ENCODE results near the gene SGK1.
"Not testable (repeated sequence)": the region's sequence is repeated elsewhere in the genome, so short reads cannot be mapped to it uniquely, and the experiment has no call there.

Gene SGK1

GRCh38 chr6:134309227-134309626 lies 8.7 kb downstream of the SGK1 start:
- no peaks in the 10 kb centered on the region for H3K9me3 ChIP-seq (ENCODE audit: low read length)
- H3K4me3 ChIP-seq (ENCODE audit: low read length), result no peak overlapping the region
- no peak overlapping the region for H2AFZ ChIP-seq (ENCODE audit: low read depth, low read length)
- no peaks in the 10 kb centered on the region for H3K4me1 ChIP-seq (ENCODE audit: insufficient read depth, low read length)
- H3K27me3 ChIP-seq (ENCODE audit: insufficient read depth, low read length), result no peaks in the 10 kb centered on the region
- no peaks in the 10 kb centered on the region for H3K36me3 ChIP-seq (ENCODE audit: insufficient read depth, low read length)

DNA sequence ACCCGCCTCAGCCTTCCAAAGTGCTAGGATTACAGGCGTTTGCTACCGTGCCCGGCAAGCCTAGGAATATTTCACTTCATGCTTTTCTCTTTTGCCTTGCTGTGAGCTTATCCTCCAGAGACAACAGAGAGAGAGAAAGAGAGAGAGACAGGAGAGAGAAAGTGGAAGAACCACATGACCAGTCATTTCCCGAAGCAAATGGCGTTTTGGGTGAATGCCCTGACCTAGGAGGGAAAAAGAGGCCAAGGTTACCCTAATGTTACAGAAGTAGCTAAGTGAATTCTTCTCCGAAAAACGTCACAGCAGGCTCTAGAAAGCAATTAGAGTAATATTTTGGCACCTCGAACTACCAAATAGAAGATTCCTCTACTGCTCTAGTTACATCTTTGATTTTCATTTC lies 9.1 kb downstream of the SGK1 start:
- H3K4me1 ChIP-seq (ENCODE audit: insufficient read depth, low read length), result no peaks in the 10 kb centered on the region
- no peak overlapping the region for H2AFZ ChIP-seq (ENCODE audit: low read depth, low read length)
- no peak overlapping the region for H3K4me3 ChIP-seq (ENCODE audit: low read length)
- H3K27me3 ChIP-seq (ENCODE audit: insufficient read depth, low read length), result no peaks in the 10 kb centered on the region
- no peaks in the 10 kb centered on the region for H3K36me3 ChIP-seq (ENCODE audit: insufficient read depth, low read length)
- no peaks in the 10 kb centered on the region for H3K9me3 ChIP-seq (ENCODE audit: low read length)

- Histone ChIP-seq H3K27me3 (ENCODE audit: insufficient read depth, low read length) (no peaks in the 10 kb centered on the region), H2AFZ (ENCODE audit: low read depth, low read length) (no peak overlapping the region), H3K36me3 (ENCODE audit: insufficient read depth, low read length) (no peaks in the 10 kb centered on the region), H3K9me3 (ENCODE audit: low read length) (no peaks in the 10 kb centered on the region), H3K4me3 (ENCODE audit: low read length) (no peak overlapping the region), H3K4me1 (ENCODE audit: insufficient read depth, low read length) (no peaks in the 10 kb centered on the region)
Observed at GRCh38 chr6:134307870-134308269, 10.0 kb downstream of the SGK1 start.

DNA sequence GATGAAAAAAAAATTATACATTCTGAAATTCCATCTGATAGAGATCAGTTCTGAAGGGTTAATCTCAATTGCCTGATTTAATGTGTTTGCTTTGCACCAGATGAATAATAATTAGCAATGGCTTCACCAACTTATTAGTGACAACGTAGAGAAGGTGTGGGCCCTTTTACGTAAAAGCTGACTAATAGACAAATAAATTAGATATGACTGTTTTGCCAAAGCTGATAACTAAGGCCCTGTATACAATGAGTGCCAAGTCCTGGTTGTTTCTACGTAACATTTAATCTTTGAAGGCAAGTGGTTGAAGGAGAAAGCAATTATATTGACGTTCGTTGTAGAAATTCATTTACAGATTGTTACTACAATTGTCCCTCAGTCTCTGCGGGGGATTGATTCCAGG lies 10.8 kb downstream of the SGK1 start:
- H3K4me1 ChIP-seq (ENCODE audit: insufficient read depth, low read length), result no peaks in the 10 kb centered on the region
- H2AFZ ChIP-seq (ENCODE audit: low read depth, low read length), result no peak overlapping the region
- no peaks in the 10 kb centered on the region for H3K9me3 ChIP-seq (ENCODE audit: low read length)
- H3K4me3 ChIP-seq (ENCODE audit: low read length), result no peak overlapping the region
- H3K36me3 ChIP-seq (ENCODE audit: insufficient read depth, low read length), result no peaks in the 10 kb centered on the region
- H3K27me3 ChIP-seq (ENCODE audit: insufficient read depth, low read length), result no peaks in the 10 kb centered on the region

DNA sequence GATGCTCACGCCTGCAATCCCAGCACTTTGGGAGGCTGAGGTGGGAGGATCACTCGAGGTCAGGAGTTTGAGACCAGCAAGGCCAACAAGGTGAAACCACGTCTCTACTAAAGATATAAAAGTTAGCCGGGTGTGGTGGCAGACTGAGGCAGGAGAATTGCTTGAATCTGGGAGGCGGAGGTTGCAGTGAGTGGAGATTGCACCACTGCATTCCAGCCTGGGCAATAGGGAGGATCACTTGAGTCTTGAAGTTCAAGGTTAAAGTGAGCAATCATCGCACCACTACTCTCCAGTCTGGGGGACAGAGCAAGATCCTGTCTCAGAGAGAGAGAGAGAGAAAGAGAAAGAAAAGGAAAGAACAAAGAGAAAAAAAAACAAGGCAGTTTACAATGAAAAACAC lies 13.5 kb downstream of the SGK1 start:
- not testable (repeated sequence) for H3K4me1 ChIP-seq (ENCODE audit: insufficient read depth, low read length)

DNA sequence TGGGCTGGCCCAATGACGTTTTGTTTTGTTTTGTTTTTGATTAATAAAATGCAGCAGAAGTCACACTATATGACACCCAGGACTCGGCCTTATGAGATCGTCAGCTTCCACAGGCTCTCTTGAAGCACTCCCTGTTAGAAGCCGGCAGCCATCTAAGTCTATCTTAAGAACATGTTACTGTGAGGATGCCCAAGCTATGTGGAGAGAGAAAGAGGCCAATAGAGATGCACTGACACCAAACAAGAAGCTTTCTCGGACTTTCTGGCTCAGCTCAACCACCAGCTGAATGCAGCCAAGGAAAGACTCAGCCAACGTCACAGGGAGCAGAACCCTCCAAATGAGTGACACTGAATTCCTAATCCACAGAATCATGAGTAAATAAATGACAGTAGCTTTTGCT lies 14.0 kb downstream of the SGK1 start:
- Histone ChIP-seq H3K4me1 (ENCODE audit: insufficient read depth, low read length) (no peaks in the 10 kb centered on the region), H3K36me3 (ENCODE audit: insufficient read depth, low read length) (no peaks in the 10 kb centered on the region), H2AFZ (ENCODE audit: low read depth, low read length) (no peak overlapping the region), H3K4me3 (ENCODE audit: low read length) (no peak overlapping the region), H3K9me3 (ENCODE audit: low read length) (no peaks in the 10 kb centered on the region), H3K27me3 (ENCODE audit: insufficient read depth, low read length) (no peaks in the 10 kb centered on the region)

More for the DNA sequence above, 13.5 kb downstream of the SGK1 start:
- not testable (repeated sequence) for H2AFZ ChIP-seq (ENCODE audit: low read depth, low read length); H3K4me3 ChIP-seq (ENCODE audit: low read length); H3K9me3 ChIP-seq (ENCODE audit: low read length); H3K27me3 ChIP-seq (ENCODE audit: insufficient read depth, low read length); H3K36me3 ChIP-seq (ENCODE audit: insufficient read depth, low read length)

DNA sequence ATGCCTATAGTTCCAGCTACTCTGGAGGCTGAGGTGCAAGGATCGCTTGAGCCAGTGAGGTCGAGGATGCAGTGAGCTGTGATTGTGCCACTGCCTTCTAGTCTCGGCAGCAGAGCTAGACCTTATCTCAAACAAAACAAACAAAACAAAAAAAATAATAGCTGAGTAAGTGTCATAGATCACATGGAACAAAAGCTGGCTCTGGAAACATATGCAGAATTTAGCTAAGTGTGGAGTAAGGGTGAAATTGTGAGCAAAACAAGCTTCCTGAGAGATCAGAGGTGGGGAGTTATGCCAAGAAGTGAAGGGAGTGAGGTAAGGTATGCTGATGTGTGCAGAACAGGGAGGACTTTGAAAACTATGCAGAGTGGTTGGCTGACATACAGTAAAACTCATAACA lies 18.7 kb downstream of the SGK1 start:
- no peak overlapping the region for H2AFZ ChIP-seq (ENCODE audit: low read depth, low read length)
- no peak overlapping the region for H3K4me3 ChIP-seq (ENCODE audit: low read length)
- H3K4me1 ChIP-seq (ENCODE audit: insufficient read depth, low read length), result no peaks in the 10 kb centered on the region
- no peaks in the 10 kb centered on the region for H3K27me3 ChIP-seq (ENCODE audit: insufficient read depth, low read length)
- H3K9me3 ChIP-seq (ENCODE audit: low read length), result no peaks in the 10 kb centered on the region
- H3K36me3 ChIP-seq (ENCODE audit: insufficient read depth, low read length), result no peaks in the 10 kb centered on the region

DNA sequence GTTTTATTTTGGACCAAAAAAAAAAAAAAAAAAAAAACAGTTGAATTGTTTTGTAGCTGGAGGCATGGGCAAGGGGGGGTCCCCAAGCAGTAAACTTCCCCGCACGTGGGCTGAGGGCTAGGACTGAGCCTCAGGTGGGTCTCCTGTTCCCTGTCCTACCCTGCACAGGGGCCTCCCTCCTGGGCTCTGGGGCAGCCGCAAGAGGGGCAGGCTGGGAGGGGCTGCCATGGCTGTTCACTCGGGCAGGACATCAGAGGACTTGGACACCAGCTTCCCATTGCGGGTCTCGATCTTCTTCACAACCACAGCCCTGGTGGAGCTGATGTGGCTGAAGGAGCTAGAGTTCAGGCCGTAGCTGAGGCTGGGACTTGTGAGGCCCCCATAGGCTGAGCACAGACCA lies 21.1 kb downstream of the SGK1 start:
- Histone ChIP-seq H3K9me3 (ENCODE audit: low read length) (no peaks in the 10 kb centered on the region), H3K4me1 (ENCODE audit: insufficient read depth, low read length) (no peaks in the 10 kb centered on the region), H3K27me3 (ENCODE audit: insufficient read depth, low read length) (no peaks in the 10 kb centered on the region), H2AFZ (ENCODE audit: low read depth, low read length) (no peak overlapping the region), H3K4me3 (ENCODE audit: low read length) (no peak overlapping the region), H3K36me3 (ENCODE audit: insufficient read depth, low read length) (no peaks in the 10 kb centered on the region)

- Histone ChIP-seq H3K9me3 (ENCODE audit: low read length) (no peaks in the 10 kb centered on the region), H3K36me3 (ENCODE audit: insufficient read depth, low read length) (no peaks in the 10 kb centered on the region), H3K27me3 (ENCODE audit: insufficient read depth, low read length) (no peaks in the 10 kb centered on the region)
Observed at GRCh38 chr6:134295953-134296553, 21.9 kb downstream of the SGK1 start.

DNA sequence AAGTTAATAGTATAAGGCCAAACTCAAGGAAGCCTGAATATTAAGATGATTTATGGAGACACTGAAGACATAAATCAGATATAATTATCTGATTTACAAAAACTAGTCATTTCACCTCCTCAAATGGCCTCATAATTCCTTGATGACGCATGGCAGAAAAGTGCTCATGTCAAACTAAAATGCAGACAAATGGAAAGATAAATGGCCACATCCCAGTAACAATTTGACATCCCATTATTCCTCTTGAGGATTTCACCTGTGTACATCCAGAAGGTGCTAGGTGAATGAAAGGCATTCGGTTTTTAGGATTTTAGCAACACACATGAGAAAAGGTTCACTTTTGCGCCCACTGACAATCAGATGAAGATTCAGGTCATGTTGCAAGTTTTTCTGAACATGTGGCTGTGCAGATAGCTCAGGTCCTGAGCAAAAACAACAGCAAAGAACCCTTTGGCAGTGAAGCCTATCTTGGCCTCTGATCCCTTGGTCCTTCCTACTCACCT lies 24.2 kb downstream of the SGK1 start:
- H3K4me1 ChIP-seq (ENCODE audit: insufficient read depth, low read length), result no peaks in the 10 kb centered on the region
- H3K27me3 ChIP-seq (ENCODE audit: insufficient read depth, low read length), result no peaks in the 10 kb centered on the region
- no peaks in the 10 kb centered on the region for H3K9me3 ChIP-seq (ENCODE audit: low read length)
- H2AFZ ChIP-seq (ENCODE audit: low read depth, low read length), result no peak overlapping the region
- H3K4me3 ChIP-seq (ENCODE audit: low read length), result no peak overlapping the region
- H3K36me3 ChIP-seq (ENCODE audit: insufficient read depth, low read length), result no peaks in the 10 kb centered on the region

More at GRCh38 chr6:134295953-134296553, 21.9 kb downstream of the SGK1 start:
- Histone ChIP-seq H3K4me3 (ENCODE audit: low read length) (no peak overlapping the region), H2AFZ (ENCODE audit: low read depth, low read length) (no peak overlapping the region), H3K4me1 (ENCODE audit: insufficient read depth, low read length) (no peaks in the 10 kb centered on the region)

DNA sequence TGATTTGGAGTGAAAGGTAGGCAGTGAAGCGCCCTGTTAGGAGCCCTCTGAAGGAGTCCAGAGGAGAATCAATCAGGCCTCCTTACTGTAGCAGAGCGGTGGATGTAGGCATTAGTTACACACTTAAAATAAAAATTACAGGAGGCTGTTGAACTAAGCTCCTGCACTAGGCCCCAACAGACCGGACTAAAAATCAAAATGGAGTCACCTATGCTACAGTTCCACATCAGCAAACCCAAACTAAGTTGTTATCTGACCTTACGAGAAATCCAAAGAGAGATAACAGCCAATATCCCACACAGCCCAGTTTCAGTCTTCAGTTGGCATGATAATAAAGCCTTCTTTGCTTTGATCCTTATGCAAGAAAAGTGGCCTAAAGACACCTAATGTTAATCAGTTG lies 26.8 kb downstream of the SGK1 start:
- H3K4me1 ChIP-seq (ENCODE audit: insufficient read depth, low read length), result no peaks in the 10 kb centered on the region
- H2AFZ ChIP-seq (ENCODE audit: low read depth, low read length), result no peak overlapping the region
- H3K4me3 ChIP-seq (ENCODE audit: low read length), result no peak overlapping the region
- H3K9me3 ChIP-seq (ENCODE audit: low read length), result no peaks in the 10 kb centered on the region
- H3K36me3 ChIP-seq (ENCODE audit: insufficient read depth, low read length), result no peaks in the 10 kb centered on the region
- no peaks in the 10 kb centered on the region for H3K27me3 ChIP-seq (ENCODE audit: insufficient read depth, low read length)

- Histone ChIP-seq H3K9me3 (ENCODE audit: low read length) (no peaks in the 10 kb centered on the region), H3K27me3 (ENCODE audit: insufficient read depth, low read length) (no peaks in the 10 kb centered on the region), H3K4me3 (ENCODE audit: low read length) (no peak overlapping the region), H3K36me3 (ENCODE audit: insufficient read depth, low read length) (no peaks in the 10 kb centered on the region), H3K4me1 (ENCODE audit: insufficient read depth, low read length) (no peaks in the 10 kb centered on the region), H2AFZ (ENCODE audit: low read depth, low read length) (no peak overlapping the region)
Observed at GRCh38 chr6:134289204-134289575, 28.7 kb downstream of the SGK1 start.

- Histone ChIP-seq H3K9me3 (ENCODE audit: low read length) (no peaks in the 10 kb centered on the region), H3K4me1 (ENCODE audit: insufficient read depth, low read length) (no peaks in the 10 kb centered on the region), H2AFZ (ENCODE audit: low read depth, low read length) (no peak overlapping the region)
Observed at GRCh38 chr6:134288538-134289203, 29.2 kb downstream of the SGK1 start.

More at GRCh38 chr6:134288538-134289203, 29.2 kb downstream of the SGK1 start:
- no peaks in the 10 kb centered on the region for H3K27me3 ChIP-seq (ENCODE audit: insufficient read depth, low read length)
- no peak overlapping the region for H3K4me3 ChIP-seq (ENCODE audit: low read length)
- no peaks in the 10 kb centered on the region for H3K36me3 ChIP-seq (ENCODE audit: insufficient read depth, low read length)
